ENCODE measurements around the gene KNG1.

DNA sequence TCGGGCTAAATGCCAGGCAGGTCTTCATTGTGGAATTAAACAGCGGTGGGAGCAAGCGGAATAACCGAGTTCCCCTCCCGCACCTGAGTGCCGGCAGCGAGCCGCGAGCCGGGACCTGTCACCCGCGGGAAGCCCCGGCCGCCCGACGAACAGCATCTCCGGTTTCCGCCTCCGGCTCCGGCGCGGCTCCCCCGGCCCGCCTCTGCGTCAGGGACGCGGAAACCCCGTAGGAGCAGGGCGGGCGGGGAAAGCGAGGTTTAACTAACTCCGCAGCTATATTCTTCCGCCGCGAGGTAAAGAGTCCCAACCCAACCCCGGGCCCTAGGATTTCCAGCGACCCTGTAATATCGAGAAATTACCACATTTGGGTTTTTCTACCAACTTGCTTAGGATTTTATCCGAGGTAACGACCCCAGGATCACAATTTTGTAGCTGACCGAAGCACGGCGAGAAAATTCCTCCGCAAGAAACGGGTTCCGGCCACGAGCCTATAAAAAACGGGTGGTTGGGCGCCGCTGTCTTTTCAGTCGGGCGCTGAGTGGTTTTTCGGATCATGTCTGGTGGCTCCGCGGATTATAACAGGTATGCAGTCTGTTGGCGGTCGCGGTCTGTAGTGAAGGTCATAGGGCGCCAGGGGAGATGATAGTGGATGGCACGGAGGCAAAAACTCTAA is 66.0 kb downstream of the KNG1 start, which contains the start of gene EIF4A2:
- TF ChIP-seq, protein P1, sequence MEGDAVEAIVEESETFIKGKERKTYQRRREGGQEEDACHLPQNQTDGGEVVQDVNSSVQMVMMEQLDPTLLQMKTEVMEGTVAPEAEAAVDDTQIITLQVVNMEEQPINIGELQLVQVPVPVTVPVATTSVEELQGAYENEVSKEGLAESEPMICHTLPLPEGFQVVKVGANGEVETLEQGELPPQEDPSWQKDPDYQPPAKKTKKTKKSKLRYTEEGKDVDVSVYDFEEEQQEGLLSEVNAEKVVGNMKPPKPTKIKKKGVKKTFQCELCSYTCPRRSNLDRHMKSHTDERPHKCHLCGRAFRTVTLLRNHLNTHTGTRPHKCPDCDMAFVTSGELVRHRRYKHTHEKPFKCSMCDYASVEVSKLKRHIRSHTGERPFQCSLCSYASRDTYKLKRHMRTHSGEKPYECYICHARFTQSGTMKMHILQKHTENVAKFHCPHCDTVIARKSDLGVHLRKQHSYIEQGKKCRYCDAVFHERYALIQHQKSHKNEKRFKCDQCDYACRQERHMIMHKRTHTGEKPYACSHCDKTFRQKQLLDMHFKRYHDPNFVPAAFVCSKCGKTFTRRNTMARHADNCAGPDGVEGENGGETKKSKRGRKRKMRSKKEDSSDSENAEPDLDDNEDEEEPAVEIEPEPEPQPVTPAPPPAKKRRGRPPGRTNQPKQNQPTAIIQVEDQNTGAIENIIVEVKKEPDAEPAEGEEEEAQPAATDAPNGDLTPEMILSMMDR (IDR thresholded peaks at IDR 0.05): peak in 1 of 5 experiments; percentile 11
- peak; percentile 94 to 99 (median 99) for TF ChIP-seq POLR2AphosphoS5 (IDR thresholded peaks at IDR 0.05)

All from transverse colon (tissue), 4 donors.